Endodermal cell (in vitro differentiated cells): ENCODE measurements around the gene RNF11. TPM values are rescaled to one million over a fixed set of nuclear protein-coding genes. Genes with fewer than 3 reads are reported as not detected.

Experiments used
- DNase-seq: peaks from one replicate; pipeline ENCODE4 v3.0.0-alpha.2; 2017
- H3K27ac ChIP-seq: 2 replicates; pipeline ENCODE4 v1.5.1; 2013; ENCODE audit warnings: mild to moderate bottlenecking, low read depth, low read length, moderate library complexity
- H3K27me3 ChIP-seq: 2 replicates; pipeline ENCODE4 v1.6.1; 2013; ENCODE audit warnings: mild to moderate bottlenecking, low read length, moderate library complexity; ENCODE audit not compliant: insufficient read depth, control insufficient read depth, poor library complexity, severe bottlenecking
- H3K36me3 ChIP-seq: 2 replicates; pipeline ENCODE4 v1.7.0; 2013; ENCODE audit warnings: mild to moderate bottlenecking, low read length, moderate library complexity; ENCODE audit not compliant: control insufficient read depth, insufficient read depth
- H3K4me1 ChIP-seq: one replicate; pipeline ENCODE4 v1.7.0; 2013; ENCODE audit warnings: low read length; ENCODE audit not compliant: control insufficient read depth, insufficient read depth
- H3K4me3 ChIP-seq: 2 replicates; pipeline ENCODE4 v1.5.1; 2013; ENCODE audit warnings: mild to moderate bottlenecking, low read length, moderate library complexity
- H3K9ac ChIP-seq: 2 replicates; pipeline ENCODE4 v1.6.1; 2013; ENCODE audit warnings: mild to moderate bottlenecking, low read length, moderate library complexity; ENCODE audit not compliant: poor library complexity, severe bottlenecking; ENCODE audit errors: extremely low read depth
- H3K9me3 ChIP-seq: 2 replicates; pipeline ENCODE4 v1.6.1; 2013; ENCODE audit warnings: mild to moderate bottlenecking, low read length, moderate library complexity; ENCODE audit not compliant: control insufficient read depth
- H3K27ac Mint-ChIP-seq: 2 replicates; pipeline ENCODE4 v1.8.0; 2020; ENCODE audit warnings: mixed read lengths
- H3K27me3 Mint-ChIP-seq: 2 replicates; pipeline ENCODE4 v1.8.0; 2021; ENCODE audit warnings: mild to moderate bottlenecking, mixed read lengths; ENCODE audit not compliant: insufficient read depth
- H3K36me3 Mint-ChIP-seq: 2 replicates; pipeline ENCODE4 v1.8.0; 2020; ENCODE audit warnings: low read depth, mixed read lengths
- H3K4me1 Mint-ChIP-seq: 2 replicates; pipeline ENCODE4 v1.8.0; 2020; ENCODE audit warnings: mixed read lengths
- H3K4me3 Mint-ChIP-seq: 2 replicates; pipeline ENCODE4 v1.8.0; 2020; ENCODE audit warnings: mild to moderate bottlenecking, moderate library complexity, mixed read lengths
- H3K9me3 Mint-ChIP-seq: 2 replicates; pipeline ENCODE4 v1.8.0; 2020; ENCODE audit warnings: mild to moderate bottlenecking, mixed read lengths
- CTCF ChIP-seq: fragments of 200-600 bp; sonication (generic); conservative IDR thresholded peaks from 2 replicates; pipeline ENCODE4 v1.5.0; 2021; ENCODE audit warnings: antibody characterized with exemption, mild to moderate bottlenecking
- WGBS, 2 experiments: methylation state at CpG; one replicate each; pipeline versions ENCODE4 v1.1.5 to v1.1.7; 2013; ENCODE audit warnings: missing lambda C conversion rate in 2 of 2, mixed read lengths in 1 of 2; ENCODE audit not compliant: insufficient coverage in 1 of 2, insufficient read length in 1 of 2; 5-methylcytosine and 5-hydroxymethylcytosine counted together
- total RNA-seq, 2 donors: library from RNA; stranded (reverse); fragmentation: NEBNext Ultra II Directional in 1 of 2; extraction: Animal tissue kit (Norgen Biotek cat#: 25700) in 1 of 2; gene quantifications; 2 replicates in 1 of 2; 3 replicates in 1 of 2; pipeline ENCODE4 v1.2.1, GENCODE V29; 2021

Gene RNF11
- total RNA-seq, 2 donors from 2014 or later: 84.1 to 103 TPM

- Mint-ChIP-seq H3K27ac (no peak overlapping the region), H3K4me1 (peaks cover 30% of the 10 kb centered on the region), H3K9me3 (no peaks in the 10 kb centered on the region), H3K36me3 (peaks cover 6% of the 10 kb centered on the region), H3K27me3 (peaks cover 3% of the 10 kb centered on the region), H3K4me3 (no peak overlapping the region)
- peak overlapping the region; percentile 91 for H3K9ac ChIP-seq
- peak overlapping the region; percentile 98 for H3K4me3 ChIP-seq
- DNase-seq: peak; percentile 78
- H3K27me3 ChIP-seq: no peaks in the 10 kb centered on the region
- H3K9me3 ChIP-seq: no peaks in the 10 kb centered on the region
- no peaks in the 10 kb centered on the region for H3K4me1 ChIP-seq
- TF ChIP-seq CTCF: no peak
- H3K27ac ChIP-seq: peak overlapping the region; percentile 86
- H3K36me3 ChIP-seq: no peaks in the 10 kb centered on the region
- WGBS, 2 experiments: 0% methylated on average over 5 to 54 of the region's 54 CpGs
These were observed 668 bp downstream of the RNF11 start for GRCh38 chr1:51236531-51237350.

DNA sequence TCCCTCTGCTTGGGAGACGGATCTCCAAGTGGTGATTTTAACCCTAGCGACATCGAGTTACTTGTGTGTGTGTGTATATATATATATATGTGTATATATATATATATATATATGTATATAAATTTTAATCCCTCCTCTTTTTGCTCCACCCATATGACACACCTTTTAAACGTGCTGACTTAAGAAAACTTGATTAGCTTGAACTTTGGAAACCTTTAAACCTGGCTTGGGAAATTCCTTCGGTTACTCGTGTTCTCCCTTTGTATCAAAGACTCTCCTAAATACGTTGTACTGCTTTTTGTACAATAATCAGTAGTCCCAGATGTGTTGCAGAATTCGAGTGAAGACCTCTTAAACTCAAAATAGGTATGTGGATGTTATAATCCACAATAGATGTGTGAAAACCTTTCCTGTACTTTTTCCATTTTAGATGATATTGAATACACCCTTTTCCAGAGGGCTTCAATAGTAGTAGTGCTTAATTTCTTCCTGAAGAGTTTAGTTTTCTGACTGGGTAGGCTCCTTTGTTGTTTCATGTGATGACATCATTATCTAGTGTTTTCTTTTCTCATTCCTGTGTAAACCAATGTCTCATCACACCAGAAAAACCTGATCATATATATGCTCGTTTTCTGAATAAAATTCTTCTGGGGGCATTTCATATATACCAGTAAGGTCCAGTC lies 1.4 kb downstream of the RNF11 start:
- no peaks in the 10 kb centered on the region for H3K27me3 ChIP-seq
- peak overlapping the region; percentile 98 for H3K4me3 ChIP-seq
- peak overlapping the region; percentile 62 for H3K27ac ChIP-seq
- WGBS, 2 experiments: 29 to 89% methylated on average over 1 to 6 of the region's 9 CpGs
- H3K9ac ChIP-seq: peak overlapping the region; percentile 91
- no peaks in the 10 kb centered on the region for H3K36me3 ChIP-seq
- Mint-ChIP-seq H3K4me1 (peaks cover 30% of the 10 kb centered on the region), H3K27me3 (peaks cover 3% of the 10 kb centered on the region), H3K36me3 (peaks cover 6% of the 10 kb centered on the region), H3K9me3 (no peaks in the 10 kb centered on the region), H3K27ac (no peak overlapping the region), H3K4me3 (no peak overlapping the region)
- peak; percentile 3 for DNase-seq
- no peaks in the 10 kb centered on the region for H3K4me1 ChIP-seq
- no peak for TF ChIP-seq CTCF
- no peaks in the 10 kb centered on the region for H3K9me3 ChIP-seq

- Histone ChIP-seq H3K27ac (peak overlapping the region; percentile 62), H3K27me3 (no peaks in the 10 kb centered on the region), H3K9me3 (no peaks in the 10 kb centered on the region), H3K4me3 (peak overlapping the region; percentile 98), H3K4me1 (no peaks in the 10 kb centered on the region), H3K36me3 (no peaks in the 10 kb centered on the region), H3K9ac (peak overlapping the region; percentile 91)
- TF ChIP-seq CTCF: no peak
- Mint-ChIP-seq H3K4me3 (no peak overlapping the region), H3K36me3 (peaks cover 9% of the 10 kb centered on the region), H3K27me3 (peaks cover 3% of the 10 kb centered on the region), H3K4me1 (peaks cover 30% of the 10 kb centered on the region), H3K9me3 (no peaks in the 10 kb centered on the region), H3K27ac (no peak overlapping the region)
- DNase-seq: peak; percentile 61
- WGBS, 2 experiments: 49 to 80% methylated on average over 3 to 7 of the region's 7 CpGs
These were observed 1.9 kb downstream of the RNF11 start for GRCh38 chr1:51238034-51238403.
